ENCODE results near the gene ARHGEF9. TPM values are rescaled to one million over a fixed set of nuclear protein-coding genes. Genes with fewer than 3 reads are reported as not detected.

The ARHGEF9 gene
- total RNA-seq, 1 donor from 2014 or later, result 27.5 TPM

- intact Hi-C loops (cut with micrococcal nuclease), result loop anchor here (2.0 to 5.0 kb wide), 3 partner anchors 187 to 645 kb away; partner anchors contain the start of gene AMER1
These were observed 37.7 kb downstream of the ARHGEF9 start for GRCh38 chrX:63747331-63747730.

- intact Hi-C loops (cut with micrococcal nuclease), result loop anchor here (1.0 to 5.0 kb wide), 4 partner anchors 8 to 646 kb away; partner anchors contain the start of gene AMER1
These were observed 38.3 kb downstream of the ARHGEF9 start for GRCh38 chrX:63746715-63747114.

- intact Hi-C loops (cut with micrococcal nuclease), result loop anchor here (1.0 to 5.0 kb wide), 4 partner anchors 8 to 646 kb away; partner anchors contain the start of gene AMER1
These were observed 38.7 kb downstream of the ARHGEF9 start for GRCh38 chrX:63746278-63746677.

GRCh38 chrX:63744850-63745394 is 40.1 kb downstream of the ARHGEF9 start:
- intact Hi-C loops (cut with micrococcal nuclease), result loop anchor here (5.0 kb wide), 1 partner anchor 647 kb away; no protein-coding TSS in a partner anchor

GRCh38 chrX:63743596-63743995 is 41.4 kb downstream of the ARHGEF9 start:
- intact Hi-C loops (cut with micrococcal nuclease), result no loop called here

GRCh38 chrX:63740382-63740781 is 44.6 kb downstream of the ARHGEF9 start:
- intact Hi-C loops (cut with micrococcal nuclease), result no loop called here

- intact Hi-C loops (cut with micrococcal nuclease), result no loop called here
These were observed 45.1 kb downstream of the ARHGEF9 start for GRCh38 chrX:63739885-63740284.

GRCh38 chrX:63738696-63739095 is 46.3 kb downstream of the ARHGEF9 start:
- intact Hi-C loops (cut with micrococcal nuclease), result no loop called here

GRCh38 chrX:63737131-63737921 is 47.7 kb downstream of the ARHGEF9 start:
- intact Hi-C loops (cut with micrococcal nuclease), result no loop called here

- intact Hi-C loops (cut with micrococcal nuclease), result no loop called here
These were observed 49.1 kb downstream of the ARHGEF9 start for GRCh38 chrX:63735882-63736281.

- intact Hi-C loops (cut with micrococcal nuclease), result no loop called here
These were observed 64.7 kb downstream of the ARHGEF9 start for GRCh38 chrX:63720293-63720692.

- intact Hi-C loops (cut with micrococcal nuclease), result no loop called here
These were observed 65.4 kb downstream of the ARHGEF9 start for GRCh38 chrX:63719633-63720032.

- intact Hi-C loops (cut with micrococcal nuclease), result no loop called here
These were observed 66.9 kb downstream of the ARHGEF9 start for GRCh38 chrX:63718010-63718694.

- intact Hi-C loops (cut with micrococcal nuclease), result no loop called here
These were observed 71.5 kb downstream of the ARHGEF9 start for GRCh38 chrX:63713526-63713925.

GRCh38 chrX:63708801-63709200 is 76.2 kb downstream of the ARHGEF9 start:
- intact Hi-C loops (cut with micrococcal nuclease), result no loop called here

- intact Hi-C loops (cut with micrococcal nuclease), result no loop called here
These were observed 82.5 kb downstream of the ARHGEF9 start for GRCh38 chrX:63702556-63702955.

- intact Hi-C loops (cut with micrococcal nuclease), result loop anchor here (5.0 to 10.0 kb wide), 3 partner anchors 70 to 332 kb away; partner anchors contain the start of gene SPIN4
These were observed 97.9 kb downstream of the ARHGEF9 start for GRCh38 chrX:63686878-63687714.

GRCh38 chrX:63680423-63680822 is 104.6 kb downstream of the ARHGEF9 start:
- intact Hi-C loops (cut with micrococcal nuclease), result loop anchor here (10.0 kb wide), 1 partner anchor 326 kb away; the partner anchor contains the start of gene SPIN4

GRCh38 chrX:63679432-63679831 is 105.6 kb downstream of the ARHGEF9 start:
- intact Hi-C loops (cut with micrococcal nuclease), result no loop called here

- intact Hi-C loops (cut with micrococcal nuclease), result no loop called here
These were observed 109.3 kb downstream of the ARHGEF9 start for GRCh38 chrX:63675716-63676115.

GRCh38 chrX:63673896-63674295 is 111.1 kb downstream of the ARHGEF9 start:
- intact Hi-C loops (cut with micrococcal nuclease), result no loop called here
